HL-60 (cell line): ENCODE data around the gene TAAR9.

ENCODE experiments used
- DNase-seq, 2 experiments: peaks; one replicate each; pipeline ENCODE4 v3.0.0-alpha.2; 2010 to 2020; ENCODE audit warnings: low read depth in 1 of 2, low spot score in 1 of 2
- H3K27ac ChIP-seq: fragments of 250-450 bp; sonication (Bioruptor Pico); replicated peaks from 2 replicates; pipeline ENCODE4 v1.5.1; 2020; ENCODE audit warnings: mild to moderate bottlenecking, moderate library complexity
- H3K27me3 ChIP-seq: fragments of 250-450 bp; sonication (Bioruptor Pico); 2 replicates; pipeline ENCODE4 v1.5.1; 2021; ENCODE audit warnings: mild to moderate bottlenecking, moderate library complexity; ENCODE audit not compliant: insufficient read depth, poor library complexity, severe bottlenecking
- H3K4me3 ChIP-seq: replicated peaks from 2 replicates; pipeline ENCODE4 v1.5.1; 2011; ENCODE audit warnings: mild to moderate bottlenecking, control low read depth, low read length; ENCODE audit not compliant: insufficient read depth
- CTCF ChIP-seq: IDR thresholded peaks from one replicate; pipeline ENCODE4 v1.5.1; 2011; ENCODE audit warnings: low read length, control low read depth, inconsistent platforms; ENCODE audit not compliant: insufficient read depth
- GABPA ChIP-seq: IDR thresholded peaks from 2 replicates; pipeline ENCODE4 v1.6.1; 2012; ENCODE audit warnings: low read depth
- POLR2AphosphoS5 ChIP-seq: IDR thresholded peaks from 2 replicates; pipeline ENCODE4 v1.6.1; 2012; ENCODE audit warnings: low read depth
- REST ChIP-seq: IDR thresholded peaks from 2 replicates; pipeline ENCODE4 v1.6.1; 2012; ENCODE audit warnings: low read depth; ENCODE audit not compliant: insufficient replicate concordance
- SPI1 ChIP-seq: IDR thresholded peaks from 2 replicates; pipeline ENCODE4 v1.6.1; 2012; ENCODE audit warnings: low read depth, mild to moderate bottlenecking, borderline replicate concordance

The TAAR9 gene

GRCh38 chr6:132504757-132505156 is 33.3 kb upstream of the TAAR9 start:
- H3K4me3 ChIP-seq, result no peak overlapping the region
- no peaks in the 10 kb centered on the region for H3K27me3 ChIP-seq
- no peak for DNase-seq
- TF ChIP-seq CTCF, result no peak
- TF ChIP-seq GABPA, result no peak
- no peak for TF ChIP-seq REST
- no peak for TF ChIP-seq POLR2AphosphoS5
- no peak for TF ChIP-seq SPI1
- no peak overlapping the region for H3K27ac ChIP-seq

- no peak for TF ChIP-seq REST
- no peak for TF ChIP-seq SPI1
- no peak for TF ChIP-seq POLR2AphosphoS5
- TF ChIP-seq GABPA, result no peak
- TF ChIP-seq CTCF, result no peak
- no peaks in the 10 kb centered on the region for H3K27me3 ChIP-seq
- no peak for DNase-seq
- no peak overlapping the region for H3K27ac ChIP-seq
- H3K4me3 ChIP-seq, result no peak overlapping the region
Observed at GRCh38 chr6:132505158-132505557, 32.9 kb upstream of the TAAR9 start.

- Histone ChIP-seq H3K27ac (no peak overlapping the region), H3K27me3 (no peaks in the 10 kb centered on the region), H3K4me3 (no peak overlapping the region)
- DNase-seq, result no peak
- TF ChIP-seq POLR2AphosphoS5 (no peak), CTCF (no peak), GABPA (no peak), SPI1 (no peak), REST (no peak)
Observed at GRCh38 chr6:132506461-132506860, 31.6 kb upstream of the TAAR9 start.
